PC-3 (cell line): Measurements from ENCODE around the gene WDFY4. TPM values are rescaled to one million over a fixed set of nuclear protein-coding genes. Genes with fewer than 3 reads are reported as not detected.

Experiments
- ATAC-seq: fragments of 200-7000 bp; cut with Tn5 transposase; 2 replicates; pipeline ENCODE4 v1.9.1; 2020; ENCODE audit warnings: mild to moderate bottlenecking, moderate library complexity
- BruUV-seq: library from RNA; stranded (reverse); fragments of 400-500 nt; replicated peaks from 2 replicates; lab custom pipeline; 2021; lab: Mats Ljungman, UMichigan
- CTCF ChIA-PET: fragments of 300-600 bp; sonication (Branson Sonifier 250); formaldehyde crosslinking; loops from one replicate; lab custom pipeline; 2022; ENCODE audit warnings: antibody characterized with exemption; lab: Charles Lee
- POLR2A ChIA-PET: fragments of 300-600 bp; sonication (Branson Sonifier 250); formaldehyde crosslinking; loops from one replicate; lab custom pipeline; 2022; ENCODE audit warnings: antibody characterized with exemption; ENCODE audit not compliant: unreplicated experiment; lab: Charles Lee
- DNase-seq: peaks from one replicate; pipeline ENCODE4 v3.0.0-alpha.2; 2015
- H2AFZ ChIP-seq: fragments of 300-600 bp; sonication (generic); 2 replicates; pipeline ENCODE4 v1.6.0; 2016; ENCODE audit warnings: antibody characterized with exemption, low read length
- H3F3A ChIP-seq: fragments of 300-600 bp; sonication (generic); one replicate; pipeline ENCODE4 v1.6.0; 2017; ENCODE audit warnings: antibody characterized with exemption, low read length, control low read depth, mild to moderate bottlenecking; ENCODE audit not compliant: unreplicated experiment
- H3K27ac ChIP-seq: fragments of 300-600 bp; sonication (generic); 2 replicates; pipeline ENCODE4 v1.5.1; 2016; ENCODE audit warnings: mild to moderate bottlenecking, low read length
- H3K27me3 ChIP-seq: fragments of 300-600 bp; sonication (generic); 2 replicates; pipeline ENCODE4 v1.6.1; 2016; ENCODE audit warnings: low read length, mixed read lengths
- H3K36me3 ChIP-seq: fragments of 300-600 bp; sonication (generic); 2 replicates; pipeline ENCODE4 v1.6.1; 2016; ENCODE audit warnings: low read depth, mixed run types, low read length, mixed read lengths
- H3K4me1 ChIP-seq: fragments of 300-600 bp; sonication (generic); 2 replicates; pipeline ENCODE4 v1.5.1; 2016; ENCODE audit warnings: low read length; ENCODE audit not compliant: insufficient read depth
- H3K4me2 ChIP-seq: fragments of 300-600 bp; sonication (generic); 2 replicates; pipeline ENCODE4 v1.6.0; 2016; ENCODE audit warnings: low read length
- H3K4me3 ChIP-seq: fragments of 300-600 bp; sonication (generic); 2 replicates; pipeline ENCODE4 v1.5.1; 2016; ENCODE audit warnings: mild to moderate bottlenecking, low read length, mixed read lengths
- H3K79me2 ChIP-seq: fragments of 300-600 bp; sonication (generic); 2 replicates; pipeline ENCODE4 v1.6.1; 2017; ENCODE audit warnings: low read length, mixed read lengths
- H3K9ac ChIP-seq: fragments of 300-600 bp; sonication (generic); 2 replicates; pipeline ENCODE4 v1.6.0; 2016; ENCODE audit warnings: mild to moderate bottlenecking, low read length
- H3K9me2 ChIP-seq: fragments of 300-600 bp; sonication (generic); replicated peaks from 2 replicates; pipeline ENCODE4 v1.6.1; 2016; ENCODE audit warnings: mixed run types, low read length, mixed read lengths
- H3K9me3 ChIP-seq: fragments of 300-600 bp; sonication (generic); 2 replicates; pipeline ENCODE4 v1.6.1; 2016; ENCODE audit warnings: low read length, mixed read lengths
- H4K20me1 ChIP-seq: fragments of 300-600 bp; sonication (generic); 2 replicates; pipeline ENCODE4 v1.6.1; 2016; ENCODE audit warnings: low read length, mixed read lengths
- CTCF ChIP-seq: fragments of 300-600 bp; sonication (generic); conservative IDR thresholded peaks from 2 replicates; pipeline ENCODE4 v1.5.1; 2017; ENCODE audit warnings: antibody characterized with exemption, low read depth, mild to moderate bottlenecking, low read length
- EZH2 ChIP-seq: fragments of 300-600 bp; sonication (generic); IDR thresholded peaks from one replicate; pipeline ENCODE4 v1.6.1; 2017; ENCODE audit warnings: antibody characterized with exemption, mild to moderate bottlenecking, low read length; ENCODE audit not compliant: unreplicated experiment
- EZH2phosphoT487 ChIP-seq: fragments of 300-600 bp; sonication (generic); IDR thresholded peaks from 2 replicates; pipeline ENCODE4 v1.6.1; 2018; ENCODE audit warnings: mild to moderate bottlenecking, antibody characterized with exemption, low read length, borderline replicate concordance
- intact Hi-C: fragments of 100-400 bp; cut with micrococcal nuclease; formaldehyde crosslinking; loops from 2 replicates; pipeline ENCODE4 v1.9.0; 2023
- total RNA-seq: library from RNA; depleted of rRNA; stranded (reverse); fragments of >200 nt; gene quantifications from 2 replicates; pipeline ENCODE4 v1.2.3, GENCODE V29; 2014

WDFY4 gene
- total RNA-seq, 1 experiment from 2014 or later: not detected

GRCh38 chr10:48910548-48910947 is 225.9 kb downstream of the WDFY4 start:
- H4K20me1 ChIP-seq: no peaks in the 10 kb centered on the region
- no peaks in the 10 kb centered on the region for H3K4me1 ChIP-seq
- no TSS peak for BruUV-seq
- DNase-seq (no peak), ATAC-seq (no peak)
- H3K27me3 ChIP-seq: peaks cover 85% of the 10 kb centered on the region
- TF ChIP-seq CTCF (no peak), EZH2phosphoT487 (no peak), EZH2 (no peak)
- no peaks in the 10 kb centered on the region for H3K9me3 ChIP-seq
- no peak overlapping the region for H3K9ac ChIP-seq
- no peak overlapping the region for H3K27ac ChIP-seq
- no peak overlapping the region for H2AFZ ChIP-seq
- intact Hi-C loops: no loop called here
- no peak overlapping the region for H3K4me2 ChIP-seq
- H3K36me3 ChIP-seq: no peaks in the 10 kb centered on the region
- ChIA-PET POLR2A (no interaction called here), CTCF (no interaction called here)
- H3K9me2 ChIP-seq: no peaks in the 10 kb centered on the region
- no peak overlapping the region for H3K4me3 ChIP-seq
- no peaks in the 10 kb centered on the region for H3F3A ChIP-seq
- no peaks in the 10 kb centered on the region for H3K79me2 ChIP-seq

GRCh38 chr10:48913674-48914073 is 229.0 kb downstream of the WDFY4 start:
- Histone ChIP-seq H3K27me3 (peaks cover 85% of the 10 kb centered on the region), H3K79me2 (no peaks in the 10 kb centered on the region), H3K9ac (no peak overlapping the region), H3K4me1 (no peaks in the 10 kb centered on the region), H3F3A (no peaks in the 10 kb centered on the region), H3K36me3 (no peaks in the 10 kb centered on the region), H3K4me2 (no peak overlapping the region), H3K27ac (no peak overlapping the region), H3K4me3 (no peak overlapping the region), H4K20me1 (no peaks in the 10 kb centered on the region), H3K9me3 (no peaks in the 10 kb centered on the region), H3K9me2 (no peaks in the 10 kb centered on the region), H2AFZ (no peak overlapping the region)
- ChIA-PET POLR2A (no interaction called here), CTCF (no interaction called here)
- DNase-seq (no peak), ATAC-seq (no peak)
- no TSS peak for BruUV-seq
- TF ChIP-seq EZH2 (no peak), CTCF (no peak), EZH2phosphoT487 (no peak)
- intact Hi-C loops: no loop called here

- Histone ChIP-seq H3K4me2 (no peak overlapping the region), H3K27ac (no peak overlapping the region), H3K4me3 (no peak overlapping the region), H3K4me1 (no peaks in the 10 kb centered on the region), H4K20me1 (no peaks in the 10 kb centered on the region), H3K36me3 (no peaks in the 10 kb centered on the region), H3K27me3 (peaks cover 70% of the 10 kb centered on the region), H3K9me3 (no peaks in the 10 kb centered on the region), H3K9me2 (no peaks in the 10 kb centered on the region), H2AFZ (no peak overlapping the region), H3F3A (no peaks in the 10 kb centered on the region), H3K9ac (no peak overlapping the region), H3K79me2 (no peaks in the 10 kb centered on the region)
- DNase-seq (no peak), ATAC-seq (no peak)
- CTCF ChIA-PET: no interaction called here
- BruUV-seq: no TSS peak
- no peak for TF ChIP-seq EZH2
- TF ChIP-seq CTCF: no peak
- TF ChIP-seq EZH2phosphoT487: no peak
- intact Hi-C loops: no loop called here
- POLR2A ChIA-PET: no interaction called here
Measured at GRCh38 chr10:48923748-48924147, 239.1 kb downstream of the WDFY4 start.
